GM08714 (cell line): ENCODE data around the gene EIPR1.
"Not testable (repeated sequence)": the region's sequence is repeated elsewhere in the genome, so short reads cannot be mapped to it uniquely, and the experiment has no call there.

ENCODE experiments used
- H3K4me3 ChIP-seq: fragments of 200-500 bp; sonication (Bioruptor generic); 2 replicates; pipeline ENCODE4 v1.5.1; 2014; ENCODE audit warnings: mild to moderate bottlenecking, low read length, inconsistent platforms
- ZNF274 ChIP-seq: IDR thresholded peaks from 2 replicates; pipeline ENCODE4 v1.6.1; 2012; ENCODE audit warnings: mild to moderate bottlenecking, low read depth, low read length

Gene EIPR1

GRCh38 chr2:3388412-3388738 lies 10.8 kb upstream of the EIPR1 start:
- no peak overlapping the region for H3K4me3 ChIP-seq
- TF ChIP-seq ZNF274 = no peak

- TF ChIP-seq ZNF274 = no peak
Observed at GRCh38 chr2:3387644-3388411, 10.2 kb upstream of the EIPR1 start.

DNA sequence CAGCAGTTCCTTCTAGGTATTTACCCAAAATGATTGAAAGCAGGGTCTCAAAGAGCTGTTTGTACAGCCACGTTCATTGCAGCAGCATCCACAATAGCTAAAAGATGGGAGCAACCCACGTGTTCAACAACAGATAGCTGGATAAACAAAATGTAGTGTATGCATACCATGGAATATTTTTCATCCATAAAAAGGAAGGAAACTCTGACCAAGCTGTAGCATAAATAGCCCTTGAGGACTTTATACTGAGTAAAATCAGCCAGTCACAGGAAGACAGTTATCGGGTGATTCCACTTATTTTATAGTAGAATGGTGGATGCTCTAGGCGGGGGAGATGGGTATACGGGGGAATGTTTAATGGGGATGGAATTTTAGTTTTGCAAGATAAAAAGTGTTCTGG lies 9.4 kb upstream of the EIPR1 start:
- no peak for TF ChIP-seq ZNF274
- no peak overlapping the region for H3K4me3 ChIP-seq

More at GRCh38 chr2:3387644-3388411, 10.2 kb upstream of the EIPR1 start:
- H3K4me3 ChIP-seq = no peak overlapping the region

DNA sequence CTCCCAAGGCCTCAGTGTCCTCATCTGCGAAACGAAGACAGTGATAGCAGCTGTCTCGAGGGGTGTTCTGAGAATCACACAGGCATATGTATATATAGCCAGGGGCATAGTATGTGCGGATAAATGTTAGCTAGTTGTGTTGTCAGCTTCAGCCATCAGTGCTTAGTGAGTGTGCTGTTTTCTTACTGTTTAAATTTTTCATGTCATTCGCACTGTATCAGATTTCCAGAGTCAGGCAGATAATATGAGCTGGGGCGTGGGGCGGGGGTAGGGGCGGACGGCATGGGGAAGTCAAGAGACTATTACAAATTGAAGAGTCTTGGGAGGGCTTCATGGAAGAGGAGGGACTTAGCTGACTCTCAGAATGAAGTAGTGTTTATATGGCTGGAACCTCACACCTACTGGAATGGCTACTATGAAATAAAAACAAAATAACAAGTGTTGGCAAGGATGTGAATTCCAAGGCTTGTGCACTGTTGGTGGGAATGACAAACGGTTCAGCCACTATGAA lies 8.9 kb upstream of the EIPR1 start:
- TF ChIP-seq ZNF274 = no peak
- H3K4me3 ChIP-seq = no peak overlapping the region

- peak within 1 kb of the TSS; percentile 96 for H3K4me3 ChIP-seq
- no peak for TF ChIP-seq ZNF274
Observed at GRCh38 chr2:3379647-3380534, 2.3 kb upstream of the EIPR1 start, which contains the start of gene TRAPPC12. Gene TRAPPC12, plus strand, starts transcription at chr2:3379694. Its CDS starts 7,930 bp downstream, at chr2:3387624.

GRCh38 chr2:3379339-3379646 lies 1.7 kb upstream of the EIPR1 start:
- no peak for TF ChIP-seq ZNF274
- H3K4me3 ChIP-seq = peak overlapping the region; percentile 87

- TF ChIP-seq ZNF274 = no peak
- peak overlapping the region; percentile 96 for H3K4me3 ChIP-seq
Observed at GRCh38 chr2:3377279-3377611, 373 bp downstream of the EIPR1 start.

GRCh38 chr2:3376821-3377220 lies 797 bp downstream of the EIPR1 start:
- TF ChIP-seq ZNF274 = no peak
- peak overlapping the region; percentile 96 for H3K4me3 ChIP-seq

DNA sequence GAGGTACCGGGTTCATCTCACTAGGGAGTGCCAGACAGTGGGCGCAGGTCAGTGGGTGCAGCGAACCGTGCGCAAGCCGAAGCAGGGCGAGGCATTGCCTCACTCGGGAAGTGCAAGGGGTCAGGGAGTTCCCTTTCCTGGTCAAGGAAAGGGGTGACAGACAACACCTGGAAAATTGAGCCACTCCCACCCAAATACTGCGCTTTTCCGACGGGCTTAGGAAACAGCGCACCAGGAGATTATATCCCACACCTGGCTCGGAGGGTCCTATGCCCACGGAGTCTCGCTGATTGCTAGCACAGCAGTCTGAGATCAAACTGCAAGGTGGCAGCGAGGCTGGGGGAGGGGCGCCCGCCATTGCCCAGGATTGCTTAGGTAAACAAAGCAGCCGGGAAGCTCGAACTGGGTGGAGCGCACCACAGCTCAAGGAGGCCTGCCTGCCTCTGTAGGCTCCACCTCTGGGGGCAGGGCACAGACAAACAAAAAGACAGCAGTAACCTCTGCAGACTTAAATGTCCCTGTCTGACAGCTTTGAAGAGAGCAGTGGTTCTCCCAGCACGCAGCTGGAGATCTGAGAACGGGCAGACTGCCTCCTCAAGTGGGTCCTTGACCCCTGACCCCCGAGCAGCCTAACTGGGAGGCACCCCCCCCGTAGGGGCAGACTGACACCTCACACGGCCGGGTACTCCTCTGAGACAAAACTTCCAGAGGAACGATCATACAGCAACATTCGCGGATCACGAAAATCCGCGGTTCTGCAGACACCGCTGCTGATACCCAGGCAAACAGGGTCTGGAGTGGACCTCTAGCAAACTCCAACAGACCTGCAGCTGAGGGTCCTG lies 8.1 kb downstream of the EIPR1 start:
- H3K4me3 ChIP-seq = not testable (repeated sequence)

- no peak overlapping the region for H3K4me3 ChIP-seq
- 0 out of 2 replicates have a peak, but pooled peaks have one; percentile 24 for TF ChIP-seq ZNF274
Observed at GRCh38 chr2:3368261-3368722, 9.3 kb downstream of the EIPR1 start.

DNA sequence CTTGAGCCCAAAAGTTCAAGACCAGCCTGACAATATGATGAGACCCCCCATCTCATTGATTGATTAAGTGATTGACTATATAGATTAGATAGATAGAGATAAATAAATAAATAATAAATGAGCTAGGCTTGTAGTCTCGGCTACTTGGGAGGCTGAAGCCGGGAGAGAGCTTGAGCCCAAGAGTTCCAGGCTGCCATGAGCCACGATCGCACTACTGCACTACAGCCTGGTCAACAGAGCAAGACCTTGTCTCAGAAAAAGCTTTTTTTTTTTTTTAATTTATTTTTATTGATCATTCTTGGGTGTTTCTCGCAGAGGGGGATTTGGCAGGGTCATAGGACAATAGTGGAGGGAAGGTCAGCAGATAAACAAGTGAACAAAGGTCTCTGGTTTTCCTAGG lies 12.4 kb downstream of the EIPR1 start:
- H3K4me3 ChIP-seq = no peak overlapping the region
- TF ChIP-seq ZNF274 = no peak

- H3K4me3 ChIP-seq = no peak overlapping the region
- TF ChIP-seq ZNF274 = no peak
Observed at GRCh38 chr2:3361518-3362389, 15.9 kb downstream of the EIPR1 start.

- TF ChIP-seq ZNF274 = no peak
- no peak overlapping the region for H3K4me3 ChIP-seq
Observed at GRCh38 chr2:3357926-3358325, 19.7 kb downstream of the EIPR1 start.

- H3K4me3 ChIP-seq = not testable (repeated sequence)
Observed at GRCh38 chr2:3357446-3357845, 20.2 kb downstream of the EIPR1 start.
